Cortex of kidney (tissue), 1 donor: Measurements from ENCODE around the gene TRIM66.

Experiments
- DNase-seq: peaks from one replicate; lab custom pipeline; 2025; lab: John Stamatoyannopoulos, UW

TRIM66 gene

DNA sequence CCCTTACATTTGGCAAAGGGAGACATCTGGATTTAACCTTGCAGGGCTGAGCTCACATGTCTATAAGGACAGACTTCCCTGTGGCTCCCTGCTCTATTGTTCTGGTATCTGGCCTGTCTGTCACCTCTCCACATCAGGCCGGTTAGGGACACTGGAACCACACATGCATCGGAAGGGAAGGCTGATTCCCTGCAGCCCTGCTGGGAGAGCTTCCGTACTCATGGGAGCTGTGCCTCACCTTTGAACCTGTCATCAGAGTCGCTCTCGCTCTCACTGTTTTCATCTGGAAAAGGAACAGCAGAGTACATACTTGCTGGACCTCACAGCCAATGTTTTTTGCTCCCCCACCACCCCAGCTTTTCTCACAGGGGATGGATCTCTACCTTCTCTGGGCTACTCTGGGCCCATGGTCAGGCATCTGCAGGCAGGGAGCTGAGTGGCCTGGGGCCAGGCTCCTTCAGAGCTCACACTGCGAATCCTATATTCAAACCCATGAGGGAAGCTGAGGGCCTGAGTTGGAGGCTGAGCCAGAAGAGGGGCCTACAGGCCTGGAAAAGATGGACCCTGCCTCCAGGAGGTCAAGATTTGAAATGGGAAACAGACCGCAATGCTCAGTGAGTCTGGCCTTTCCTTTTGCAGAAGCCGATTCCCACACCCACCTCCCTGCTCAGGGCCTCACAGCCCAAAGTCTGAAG lies 31.4 kb upstream of the TRIM66 start:
- DNase-seq: no peak

DNA sequence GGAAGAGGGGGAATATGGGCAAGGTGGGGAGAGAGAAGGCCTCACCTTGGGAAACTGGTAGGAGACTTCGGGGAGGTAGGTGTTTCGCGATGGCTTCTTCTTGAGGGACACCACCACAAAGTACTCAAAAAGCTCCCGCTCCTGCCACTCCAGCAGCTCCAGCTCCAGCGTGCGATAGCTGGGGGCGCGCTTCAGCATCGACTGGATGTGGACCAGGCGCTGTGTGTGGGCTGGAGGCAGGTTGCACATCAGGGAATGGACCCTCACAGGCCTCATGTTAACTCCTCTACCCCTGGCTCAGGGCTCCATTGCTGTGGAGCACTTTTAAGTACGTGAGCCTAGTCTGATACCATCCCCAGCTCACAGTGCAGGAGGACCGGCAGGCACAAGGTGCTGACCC lies 30.0 kb upstream of the TRIM66 start:
- no peak for DNase-seq

DNA sequence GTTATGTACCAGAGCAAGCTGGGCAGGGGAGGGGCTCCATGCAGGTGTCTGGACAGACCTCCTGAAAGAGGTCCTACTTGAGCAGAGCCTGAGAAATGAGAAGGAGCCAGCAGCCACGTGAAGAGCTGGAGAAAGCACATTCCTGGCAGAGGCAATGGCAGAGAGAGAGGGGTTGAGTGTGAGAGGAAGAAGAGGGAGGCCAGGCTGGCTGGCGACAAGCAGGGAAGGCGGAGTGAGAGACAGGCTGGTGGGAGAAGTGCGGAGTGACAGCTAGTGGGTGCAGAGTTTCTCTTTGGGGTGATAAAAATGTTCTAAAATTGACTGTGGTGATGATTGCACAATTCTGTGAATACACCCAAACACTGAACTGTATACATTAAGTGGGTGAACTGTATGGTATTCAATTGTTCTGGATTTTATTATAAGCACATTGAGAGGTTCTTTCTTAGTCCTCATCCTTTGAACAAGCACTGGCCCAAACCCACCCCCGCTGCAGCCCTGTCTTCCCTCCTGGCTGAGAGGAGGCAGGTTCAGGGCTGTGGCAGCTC lies 29.5 kb upstream of the TRIM66 start:
- no peak for DNase-seq

DNA sequence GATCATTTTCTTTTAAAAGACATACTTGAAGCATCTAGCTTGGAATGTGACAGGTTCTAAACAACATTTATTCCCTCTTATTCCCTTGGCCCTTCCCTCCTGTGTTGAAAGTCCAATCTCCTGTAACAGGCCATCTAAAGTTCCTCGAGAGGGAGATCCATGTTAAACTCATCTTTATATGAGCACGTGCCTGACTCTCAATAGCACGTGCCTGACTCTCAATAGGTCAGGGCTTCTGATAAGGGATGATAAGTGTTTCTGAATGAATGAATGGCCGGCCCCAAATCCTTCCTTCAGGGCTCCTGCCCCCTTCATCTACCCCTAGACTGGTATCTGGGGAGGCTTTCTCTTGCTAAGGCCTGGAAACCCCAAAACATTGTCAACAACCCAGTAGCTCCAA lies 27.3 kb upstream of the TRIM66 start:
- DNase-seq: no peak

DNA sequence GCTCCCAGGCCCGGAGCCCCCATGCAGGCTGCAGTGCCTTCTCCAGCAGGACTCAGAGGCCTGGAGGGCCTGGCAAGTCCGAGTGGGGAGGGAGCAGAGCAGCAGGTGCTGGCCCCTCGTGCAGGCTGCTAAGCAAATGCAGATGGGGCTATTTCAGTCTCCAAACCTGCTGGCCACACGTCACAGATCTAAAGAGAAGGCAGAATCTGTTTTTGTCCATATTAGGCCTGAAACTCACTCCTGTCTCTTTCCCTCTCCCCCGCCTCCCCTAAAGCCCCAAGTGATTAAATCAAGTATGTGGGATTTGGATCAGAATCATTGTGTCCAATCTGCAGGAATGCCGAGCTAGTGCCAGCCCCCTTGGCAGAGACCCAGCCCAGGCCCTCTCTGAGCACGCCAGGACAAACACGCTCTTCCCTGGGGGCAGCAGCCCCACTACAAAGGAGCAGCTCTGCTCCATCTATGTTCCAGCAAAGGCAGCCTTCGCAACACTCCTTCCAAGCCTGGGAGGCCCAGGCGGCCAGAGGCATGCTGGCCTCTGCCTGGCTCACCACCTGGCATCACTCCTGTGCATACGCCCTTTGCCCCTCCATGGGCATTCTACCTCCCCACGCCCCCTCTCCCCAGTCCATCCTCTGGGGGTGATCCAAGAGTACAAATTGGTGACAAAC lies 26.7 kb upstream of the TRIM66 start:
- DNase-seq: no peak

DNA sequence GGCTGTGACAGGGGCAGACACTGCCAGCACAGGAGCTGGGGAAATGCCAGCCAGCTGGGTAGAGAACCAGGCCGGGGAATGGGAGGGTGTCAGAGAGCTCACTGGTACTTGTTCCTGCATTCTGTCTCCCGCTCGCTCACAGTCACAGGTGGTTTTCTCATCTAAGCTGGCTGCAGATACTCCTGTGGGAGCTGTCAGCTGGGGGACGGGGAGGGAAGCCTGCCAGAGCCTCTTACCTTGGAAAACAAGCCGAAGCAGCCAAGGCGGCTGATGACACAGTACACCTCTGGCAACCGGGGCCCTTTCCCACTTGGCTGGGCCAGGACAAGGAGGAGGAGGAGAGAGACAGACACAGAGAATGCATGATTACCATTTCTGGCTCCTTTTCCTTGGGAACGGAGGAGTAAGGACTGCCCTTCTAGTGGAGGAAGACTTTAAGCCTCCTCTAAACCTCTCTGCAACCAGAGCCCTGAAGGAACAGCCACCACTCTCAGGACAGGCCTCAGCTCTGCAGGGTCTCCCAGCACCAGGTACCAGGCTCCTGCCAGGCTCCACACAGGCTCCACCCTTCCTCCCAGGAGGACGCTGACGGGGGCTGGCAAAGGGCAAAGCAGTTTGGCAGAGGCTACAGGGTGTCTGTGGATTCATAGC lies 25.2 kb upstream of the TRIM66 start:
- DNase-seq: no peak

DNA sequence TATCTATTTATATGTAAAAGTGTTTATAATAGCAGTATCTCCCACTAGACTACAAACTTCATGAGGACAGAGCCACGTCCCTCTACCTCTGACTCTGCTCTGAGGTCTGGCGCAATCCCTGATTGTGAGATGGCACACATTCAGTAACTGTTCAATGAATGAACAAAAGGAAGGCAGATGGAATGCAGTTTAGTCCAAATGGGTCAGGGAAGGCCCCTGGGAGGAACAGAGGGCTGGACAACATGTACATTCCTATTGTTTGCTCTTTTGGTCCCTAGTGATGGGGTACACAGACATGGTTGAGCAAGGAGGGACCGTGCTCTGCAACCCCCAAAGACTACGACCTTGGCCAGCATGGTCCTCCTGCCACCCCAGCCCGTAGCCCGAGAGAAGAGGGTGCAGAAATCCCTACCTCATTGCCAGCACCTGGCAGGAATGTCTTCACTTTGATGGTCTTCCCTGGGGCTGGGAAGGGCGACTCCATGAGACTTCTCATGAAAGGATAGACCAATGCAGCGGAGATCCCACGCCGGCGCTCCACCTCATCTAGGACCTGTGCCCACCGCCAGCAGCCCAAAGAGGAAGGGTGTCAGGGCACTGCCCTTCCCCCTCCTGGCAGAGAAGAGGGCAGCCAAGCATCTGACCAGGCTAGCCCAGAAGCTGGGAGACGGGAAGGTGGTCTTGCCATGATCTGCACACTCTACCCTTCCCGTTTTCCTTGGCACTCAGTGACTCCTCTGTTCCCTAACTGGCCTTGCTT lies 24.4 kb upstream of the TRIM66 start:
- no peak for DNase-seq

DNA sequence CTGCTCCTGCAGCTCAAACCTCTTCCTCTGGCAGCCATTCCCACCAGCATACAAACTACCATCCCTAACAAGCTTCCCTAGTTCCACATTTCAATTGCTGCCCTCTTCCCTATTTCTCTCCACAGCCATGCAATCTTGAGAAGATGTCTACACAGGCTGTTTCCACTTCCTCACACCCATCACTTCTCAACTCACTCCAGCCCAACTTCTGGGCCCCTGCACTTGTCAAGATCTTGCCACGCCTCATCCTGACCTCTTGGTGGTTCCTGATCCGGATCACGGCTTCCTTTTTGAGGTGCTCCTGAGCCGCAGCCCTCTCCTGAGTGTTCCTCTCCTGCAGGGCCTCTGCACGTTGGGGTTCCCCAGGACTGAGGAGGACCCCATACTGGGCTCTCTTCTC lies 22.7 kb upstream of the TRIM66 start:
- no peak for DNase-seq

DNA sequence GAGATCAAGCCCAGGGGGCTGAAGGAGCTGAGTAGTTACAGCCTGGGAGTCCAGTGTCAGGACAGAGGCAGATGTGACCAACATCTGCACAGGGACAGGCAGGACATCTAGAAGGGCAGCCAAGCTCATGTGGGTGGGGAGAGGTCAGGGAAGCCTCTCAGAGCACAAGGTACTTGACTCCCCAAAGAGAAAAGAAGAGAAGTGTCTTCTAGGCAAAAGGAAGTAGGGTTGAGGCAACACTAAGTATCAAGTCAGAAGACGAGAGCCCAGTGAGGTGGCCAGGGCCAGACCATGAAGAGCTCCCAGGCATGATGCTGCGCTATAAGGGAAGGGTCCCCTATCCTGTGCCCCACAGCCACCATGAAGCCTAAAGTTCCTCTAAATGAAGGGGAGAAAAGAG lies 21.7 kb upstream of the TRIM66 start:
- DNase-seq: no peak

DNA sequence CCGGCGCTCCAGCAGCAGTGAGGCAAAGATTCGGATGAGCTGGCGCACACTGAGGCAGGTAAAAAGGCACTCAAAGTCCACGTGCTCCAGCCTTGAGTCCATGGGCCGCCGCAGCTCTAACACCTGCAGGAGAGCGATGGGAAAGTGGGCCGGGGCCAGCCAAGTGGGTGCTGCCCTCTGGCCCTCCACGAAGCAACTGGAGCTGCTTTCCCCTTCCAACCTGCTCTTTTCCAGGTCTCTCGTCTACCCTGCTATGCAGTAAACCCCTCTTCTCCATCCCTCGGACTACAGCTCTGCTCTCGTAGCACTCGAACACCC lies 20.1 kb upstream of the TRIM66 start:
- no peak for DNase-seq

DNA sequence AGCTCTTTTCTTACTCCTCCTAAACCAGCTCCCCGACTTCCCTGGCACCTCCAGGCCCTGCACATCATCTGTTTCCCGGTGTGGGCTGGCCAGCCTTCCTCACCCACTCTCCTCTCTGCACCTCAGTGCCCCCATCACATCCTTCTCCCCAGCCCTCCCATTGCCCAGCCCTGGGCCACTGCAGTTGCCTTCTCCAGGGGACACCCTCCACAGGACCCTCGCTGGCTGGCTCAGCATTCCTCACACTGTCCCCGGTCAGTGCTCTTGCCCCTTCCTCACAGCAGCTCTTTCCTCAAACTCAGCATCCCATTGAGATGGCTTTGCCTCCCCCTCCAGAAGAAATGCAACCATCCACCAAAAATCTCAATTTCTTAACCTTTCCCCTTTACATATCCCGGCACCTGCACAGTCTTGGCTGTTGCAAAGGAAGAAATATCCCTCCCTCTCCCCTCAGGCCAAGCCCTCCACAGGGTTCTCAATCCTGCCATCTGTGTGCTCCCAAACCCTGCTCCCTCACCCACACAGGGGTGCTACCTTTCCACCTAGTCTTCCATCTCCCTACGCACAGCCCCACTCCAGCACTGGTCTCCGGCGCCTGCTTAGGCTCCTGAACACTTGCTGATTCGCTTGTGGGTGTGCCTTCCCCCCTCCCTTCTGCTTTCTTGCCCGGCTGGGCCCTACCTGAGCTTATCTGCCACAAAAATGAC lies 19.6 kb upstream of the TRIM66 start:
- DNase-seq: no peak

DNA sequence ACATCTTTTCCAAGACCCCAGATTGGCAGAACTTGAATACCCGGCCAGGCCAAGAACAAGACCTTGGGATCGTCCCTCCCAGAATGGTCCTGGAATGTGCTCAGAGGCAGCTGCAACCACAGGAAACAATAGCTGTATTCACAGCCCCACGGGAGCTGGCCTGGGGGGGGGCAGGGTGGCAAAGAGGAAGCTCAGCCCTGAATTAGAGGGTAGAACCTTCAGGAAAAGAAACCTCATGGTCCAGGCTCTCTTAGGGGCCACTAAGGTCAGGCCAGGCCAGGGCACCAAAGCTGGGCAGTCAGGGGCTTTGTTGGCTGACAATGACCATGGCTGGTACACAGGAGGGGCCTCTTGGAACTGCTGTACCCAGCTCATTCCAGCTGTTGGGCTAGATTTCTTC lies 17.4 kb upstream of the TRIM66 start:
- no peak for DNase-seq

DNA sequence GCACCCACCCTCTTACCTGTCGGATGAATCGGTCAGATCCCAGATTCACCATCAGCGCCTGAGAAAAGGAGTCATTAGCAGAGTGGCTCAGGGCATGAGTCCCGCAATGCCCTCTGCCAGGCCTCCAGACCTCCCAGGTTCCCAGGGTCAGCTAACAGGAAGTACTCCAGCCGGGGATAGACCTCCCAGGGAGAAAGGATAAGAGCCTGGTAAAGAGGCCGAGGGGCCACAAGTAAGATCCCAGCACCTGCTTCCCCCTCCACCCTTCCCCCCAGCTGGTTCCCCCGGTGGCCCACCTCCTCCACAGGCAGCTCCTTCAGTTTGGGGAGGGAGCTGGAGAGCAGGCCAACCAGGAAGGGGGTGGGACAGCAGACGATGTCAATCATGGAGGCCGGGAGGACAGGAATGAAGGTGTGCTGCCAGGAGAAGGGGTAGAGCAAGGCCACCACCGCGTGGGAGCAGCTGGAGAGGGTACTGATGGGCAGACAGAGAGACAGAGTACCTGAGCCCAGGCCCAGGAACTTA lies 16.5 kb upstream of the TRIM66 start:
- no peak for DNase-seq

DNA sequence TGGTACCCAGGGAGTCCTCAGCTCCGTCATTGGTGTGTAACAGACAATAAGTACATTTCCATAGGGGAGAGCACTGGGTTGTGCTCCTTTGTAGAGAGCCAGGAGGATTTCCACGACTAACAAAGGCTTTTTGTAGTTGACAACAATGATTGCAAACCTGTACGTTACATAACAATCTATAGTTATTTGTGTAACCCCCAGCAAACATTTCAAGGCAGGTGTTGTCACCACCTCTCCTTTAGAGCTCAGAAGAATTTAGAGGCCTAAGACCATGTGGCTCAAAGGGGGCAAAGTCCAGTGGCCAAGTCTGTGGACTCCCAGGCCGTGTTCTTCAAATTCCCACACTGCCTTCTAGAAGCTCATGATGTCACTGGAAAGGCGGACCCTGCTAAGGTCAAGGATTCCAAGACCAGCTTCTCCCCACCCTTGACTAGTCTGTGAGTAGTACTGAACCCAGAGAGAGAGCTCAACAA lies 15.9 kb upstream of the TRIM66 start:
- no peak for DNase-seq

DNA sequence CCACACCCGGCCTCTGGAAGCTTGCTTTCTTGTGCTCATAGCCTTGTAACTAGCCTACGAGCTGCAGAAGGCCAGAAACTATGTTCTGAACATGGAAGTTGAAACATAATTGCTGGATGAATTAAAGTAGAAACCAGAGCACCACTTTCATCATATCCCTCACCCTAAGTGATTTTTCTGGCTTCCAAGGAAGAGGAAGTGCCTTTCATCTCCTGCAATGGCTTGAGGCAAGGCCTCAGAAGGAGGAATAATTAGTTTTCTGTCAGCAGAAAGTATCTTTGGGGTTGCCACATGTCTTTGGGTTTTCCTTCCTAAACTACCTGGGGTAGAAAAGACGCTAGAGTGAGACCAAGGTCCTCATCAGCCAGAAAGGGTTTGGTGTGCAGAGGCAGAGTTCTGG lies 14.6 kb upstream of the TRIM66 start:
- DNase-seq: no peak

DNA sequence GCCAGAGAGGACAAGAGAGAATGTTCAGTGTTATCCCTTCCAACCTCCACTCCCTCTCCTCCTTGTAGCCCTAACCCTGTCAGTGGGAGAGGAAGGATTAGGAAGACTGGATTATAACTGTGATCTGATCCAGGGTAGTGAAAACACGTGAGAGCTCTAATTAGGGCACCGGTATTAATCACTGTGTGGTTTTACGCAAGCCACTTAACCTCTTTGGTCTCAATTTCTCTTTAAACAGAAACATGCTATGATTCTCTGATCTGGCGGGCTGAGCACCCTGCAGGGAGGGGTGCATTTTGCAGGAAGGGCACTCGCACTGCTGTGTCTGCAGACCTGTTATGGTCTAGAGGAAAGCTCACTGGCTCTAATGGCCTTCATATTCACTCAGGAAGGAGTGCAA lies 11.7 kb upstream of the TRIM66 start:
- no peak for DNase-seq

DNA sequence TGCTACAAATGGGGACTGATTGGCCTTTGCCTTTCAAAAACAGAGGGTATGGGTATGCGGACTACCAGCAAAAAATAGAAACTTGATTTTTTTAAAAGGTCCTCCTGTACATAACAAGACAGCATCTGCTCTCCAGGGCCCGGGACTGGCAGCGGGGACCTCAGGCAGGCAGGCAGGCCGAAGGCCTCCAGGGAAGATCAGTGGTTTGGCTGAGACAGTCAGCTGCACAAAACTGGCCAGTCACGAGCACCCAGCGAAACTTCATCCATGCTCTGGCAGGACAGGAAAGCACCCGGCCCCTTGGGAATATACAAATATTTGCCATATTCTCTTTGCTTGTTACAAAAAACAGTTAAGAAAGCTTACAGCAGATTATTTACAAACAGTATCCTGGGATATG lies 11.1 kb upstream of the TRIM66 start:
- no peak for DNase-seq

DNA sequence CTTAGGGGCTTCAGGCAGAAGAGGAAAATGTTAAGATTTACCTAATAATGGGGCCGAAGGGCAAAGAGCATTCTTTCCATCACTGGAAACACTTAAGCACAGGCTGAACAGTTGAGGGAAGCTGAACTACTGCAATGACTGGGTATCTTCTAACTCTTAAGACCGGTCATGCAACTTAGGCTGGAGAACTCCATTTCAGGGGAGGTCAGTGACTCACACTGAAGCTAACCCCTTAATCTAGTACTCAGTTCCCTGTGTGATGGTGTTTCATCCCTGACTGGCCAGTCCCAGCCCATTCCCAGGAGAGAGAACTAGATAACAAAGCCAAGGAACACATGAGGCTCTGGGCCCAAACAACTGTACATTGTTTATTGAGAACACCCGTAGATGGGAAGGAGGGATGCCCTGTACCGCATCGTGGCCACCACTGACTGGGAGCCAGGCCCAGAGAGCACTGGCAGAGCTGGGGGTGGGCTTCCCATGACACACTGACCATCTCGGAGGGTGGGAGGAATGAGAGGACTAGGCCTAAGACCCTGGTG lies 10.6 kb upstream of the TRIM66 start:
- no peak for DNase-seq

DNA sequence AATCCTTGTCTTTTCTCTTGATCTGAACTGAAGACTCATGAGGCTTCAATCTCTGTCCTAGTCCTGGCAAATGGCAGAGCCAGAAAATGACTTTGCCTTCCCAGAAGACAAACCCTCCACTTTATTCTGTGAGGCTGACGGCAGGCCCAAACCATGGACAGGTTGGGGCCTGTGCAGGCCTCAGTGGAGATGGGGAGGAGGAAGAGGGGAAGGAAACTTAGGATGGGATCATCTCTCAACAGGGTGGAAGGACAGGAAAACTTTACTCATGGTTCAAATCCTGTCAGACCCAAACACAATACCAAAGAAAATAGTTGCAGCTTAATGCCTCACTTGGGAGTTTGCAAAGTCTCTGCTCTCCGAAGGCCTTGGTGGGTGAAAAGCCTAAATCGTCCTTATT lies 10.0 kb upstream of the TRIM66 start:
- DNase-seq: no peak

DNA sequence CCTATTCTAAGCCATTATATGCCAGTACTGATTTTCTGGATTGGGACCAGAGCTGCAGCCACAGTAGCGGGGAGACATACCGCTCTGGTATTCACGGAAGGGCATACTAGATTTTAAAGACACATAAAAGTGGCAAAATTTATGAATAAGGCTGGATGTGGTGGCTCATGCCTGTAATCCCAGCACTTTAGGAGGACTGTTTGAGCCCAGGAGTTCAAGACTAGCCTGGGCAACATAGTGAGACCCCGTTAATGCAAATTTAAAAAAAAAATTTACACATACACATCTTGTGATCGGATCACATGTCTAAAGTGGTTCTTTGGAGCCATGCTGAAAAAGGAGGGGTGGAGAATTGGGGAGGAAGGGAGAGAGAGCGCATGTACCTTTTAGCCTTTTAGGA lies 9.1 kb upstream of the TRIM66 start:
- DNase-seq: no peak
